Gastrocnemius medialis (tissue), 4 donors: Measurements from ENCODE around the gene BACE2. TPM values are rescaled to one million over a fixed set of nuclear protein-coding genes. Genes with fewer than 3 reads are reported as not detected.

ENCODE experiments used
- ATAC-seq, 2 donors: fragments of 150-250 bp; one replicate each; pipeline ENCODE4 v1.9.1; 2016
- DNase-seq, 2 donors: peaks; one replicate each; pipeline ENCODE4 v3.0.0-alpha.2; 2019
- H3K27ac ChIP-seq, 4 donors: fragments of 200-600 bp; sonication (generic); 1 replicate in 1 of 4; 2 replicates in 3 of 4; pipeline ENCODE4 v1.5.1; 2016 to 2018; ENCODE audit warnings: mild to moderate bottlenecking in 2 of 4, moderate library complexity in 1 of 4
- H3K27me3 ChIP-seq, 3 donors: fragments of 200-600 bp; sonication (generic) in 2 of 3; 1 replicate in 1 of 3; 2 replicates in 2 of 3; pipeline versions ENCODE4 v1.5.1 to v1.6.0; 2016 to 2019; ENCODE audit warnings: mild to moderate bottlenecking in 1 of 3, moderate library complexity in 1 of 3
- H3K36me3 ChIP-seq, 2 donors: fragments of 200-600 bp; sonication (generic) in 1 of 2; one replicate each; pipeline ENCODE4 v1.5.1; 2017 to 2018
- H3K4me1 ChIP-seq, 2 donors: fragments of 200-600 bp; sonication (generic) in 1 of 2; one replicate each; pipeline ENCODE4 v1.5.1; 2016 to 2017; ENCODE audit warnings: mild to moderate bottlenecking in 2 of 2
- H3K4me3 ChIP-seq, 4 donors: fragments of 200-600 bp; sonication (generic) in 3 of 4; 1 replicate in 1 of 4; 2 replicates in 3 of 4; pipeline ENCODE4 v1.5.1; 2016 to 2019; ENCODE audit warnings: mild to moderate bottlenecking in 2 of 4
- H3K9me3 ChIP-seq, 3 donors: fragments of 200-600 bp; sonication (generic) in 2 of 3; 1 replicate in 1 of 3; 2 replicates in 2 of 3; pipeline ENCODE4 v1.5.1; 2016 to 2019
- CTCF ChIP-seq, 5 experiments: fragments of 450-650 bp in 3 of 5; fragments of 200-600 bp in 2 of 5; sonication (generic) in 2 of 5; IDR thresholded peaks in 4 of 5; conservative IDR thresholded peaks in 1 of 5; 1 replicate in 4 of 5; 2 replicates in 1 of 5; pipeline ENCODE4 v1.5.1; 2016 to 2019; ENCODE audit warnings: antibody characterized with exemption in 5 of 5, mild to moderate bottlenecking in 3 of 5, moderate library complexity in 3 of 5
- POLR2A ChIP-seq, 2 donors: fragments of 450-650 bp; IDR thresholded peaks; one replicate each; pipeline ENCODE4 v1.6.1; 2017; ENCODE audit warnings: antibody characterized with exemption in 2 of 2, mild to moderate bottlenecking in 2 of 2, moderate library complexity in 2 of 2
- in situ Hi-C, 4 donors: fragments of 200-750 bp; cut with MboI; loops; one replicate each; pipeline versions ENCODE4 v1.15.0 to v1.8.0; 2017; ENCODE audit warnings: low sequenced_read_pairs in 4 of 4
- intact Hi-C: fragments of 100-400 bp; cut with DNase I; formaldehyde crosslinking; loops from one replicate; pipeline ENCODE4 v1.15.1; 2023; ENCODE audit warnings: low total_unique reads
- total RNA-seq, 4 donors: library from RNA; depleted of rRNA; stranded (reverse); fragments of >200 nt; gene quantifications; one replicate each; pipeline versions ENCODE4 v1.1.0 to v1.2.3, GENCODE V29; 2016

The BACE2 gene
- total RNA-seq, 4 donors from 2014 or later: 7.5 to 17.5 (median 9.3) TPM

GRCh38 chr21:41208376-41208763 lies 40.4 kb downstream of the BACE2 start:
- H3K27ac ChIP-seq: no peak overlapping the region
- H3K4me3 ChIP-seq: no peak overlapping the region

GRCh38 chr21:41209016-41209619 lies 41.2 kb downstream of the BACE2 start:
- DNase-seq: no peak
- in situ Hi-C loops: no loop called here
- H3K27ac ChIP-seq: no peak overlapping the region

More at GRCh38 chr21:41208376-41208763, 40.4 kb downstream of the BACE2 start:
- intact Hi-C loops: no loop called here
- Histone ChIP-seq H3K36me3 (no peaks in the 10 kb centered on the region), H3K9me3 (no peaks in the 10 kb centered on the region), H3K4me1 (peaks cover 4 to 21% of the 10 kb centered on the region in 2 donors), H3K27me3 (no peaks in the 10 kb centered on the region)
- in situ Hi-C loops: no loop called here
- ATAC-seq: no peak
- no peak for DNase-seq
- no peak for TF ChIP-seq POLR2A (IDR thresholded peaks at IDR 0.05)
- TF ChIP-seq CTCF (IDR thresholded peaks at IDR 0.05 in 4 of 5, conservative IDR thresholded peaks at IDR 0.05 in 1 of 5): no peak

GRCh38 chr21:41210426-41211059 lies 42.6 kb downstream of the BACE2 start:
- H3K9me3 ChIP-seq: no peaks in the 10 kb centered on the region
- intact Hi-C loops: no loop called here
- ATAC-seq (no peak), DNase-seq (no peak)
- no peaks in the 10 kb centered on the region for H3K36me3 ChIP-seq
- peaks cover 4 to 24% of the 10 kb centered on the region in 2 donors for H3K4me1 ChIP-seq
- no peak overlapping the region for H3K27ac ChIP-seq
- no peak overlapping the region for H3K4me3 ChIP-seq
- no peaks in the 10 kb centered on the region for H3K27me3 ChIP-seq
- TF ChIP-seq CTCF (IDR thresholded peaks at IDR 0.05 in 4 of 5, conservative IDR thresholded peaks at IDR 0.05 in 1 of 5) (no peak), POLR2A (IDR thresholded peaks at IDR 0.05) (no peak)
- in situ Hi-C loops: no loop called here

More at GRCh38 chr21:41209016-41209619, 41.2 kb downstream of the BACE2 start:
- Histone ChIP-seq H3K27me3 (no peaks in the 10 kb centered on the region), H3K4me1 (peaks cover 4 to 21% of the 10 kb centered on the region in 2 donors), H3K9me3 (no peaks in the 10 kb centered on the region), H3K4me3 (no peak overlapping the region), H3K36me3 (no peaks in the 10 kb centered on the region)
- intact Hi-C loops: no loop called here
- TF ChIP-seq CTCF (IDR thresholded peaks at IDR 0.05 in 4 of 5, conservative IDR thresholded peaks at IDR 0.05 in 1 of 5) (no peak), POLR2A (IDR thresholded peaks at IDR 0.05) (no peak)
- no peak for ATAC-seq

GRCh38 chr21:41211060-41211805 lies 43.3 kb downstream of the BACE2 start:
- peaks cover 4 to 27% of the 10 kb centered on the region in 2 donors for H3K4me1 ChIP-seq
- no peak for DNase-seq

More at GRCh38 chr21:41211060-41211805, 43.3 kb downstream of the BACE2 start:
- no peaks in the 10 kb centered on the region for H3K9me3 ChIP-seq
- no peaks in the 10 kb centered on the region for H3K27me3 ChIP-seq
- in situ Hi-C loops (no loop called here), intact Hi-C loops (no loop called here)
- no peak for ATAC-seq
- no peak overlapping the region for H3K4me3 ChIP-seq
- H3K36me3 ChIP-seq: no peaks in the 10 kb centered on the region
- H3K27ac ChIP-seq: no peak overlapping the region
- no peak for TF ChIP-seq POLR2A (IDR thresholded peaks at IDR 0.05)
- TF ChIP-seq CTCF (IDR thresholded peaks at IDR 0.05 in 4 of 5, conservative IDR thresholded peaks at IDR 0.05 in 1 of 5): no peak
